SJCRH30 (cell line): ENCODE data around the gene C20orf204. TPM values are rescaled to one million over a fixed set of nuclear protein-coding genes. Genes with fewer than 3 reads are reported as not detected.
"Not testable (repeated sequence)": the region's sequence is repeated elsewhere in the genome, so short reads cannot be mapped to it uniquely, and the experiment has no call there.

ENCODE experiments used
- DNase-seq, 2 experiments: peaks; one replicate each; pipeline ENCODE4 v3.0.0-alpha.2; 2015 to 2020
- H3K27ac ChIP-seq: fragments of 250-450 bp; sonication (Bioruptor Pico); 2 replicates; pipeline ENCODE4 v1.5.1; 2020; ENCODE audit warnings: mild to moderate bottlenecking, moderate library complexity
- H3K27me3 ChIP-seq: fragments of 250-450 bp; sonication (Bioruptor Pico); 2 replicates; pipeline ENCODE4 v1.5.1; 2020; ENCODE audit warnings: mild to moderate bottlenecking, moderate library complexity
- H3K36me3 ChIP-seq: fragments of 250-450 bp; sonication (Bioruptor Pico); 2 replicates; pipeline ENCODE4 v1.5.1; 2020; ENCODE audit warnings: mild to moderate bottlenecking, moderate library complexity
- H3K4me1 ChIP-seq: fragments of 250-450 bp; sonication (Bioruptor Pico); 2 replicates; pipeline ENCODE4 v1.5.1; 2020; ENCODE audit warnings: mild to moderate bottlenecking, moderate library complexity
- H3K4me3 ChIP-seq: fragments of 250-450 bp; sonication (Bioruptor Pico); 2 replicates; pipeline ENCODE4 v1.5.1; 2020; ENCODE audit warnings: mild to moderate bottlenecking, moderate library complexity
- H3K9me3 ChIP-seq: fragments of 250-450 bp; sonication (Bioruptor Pico); replicated peaks from 2 replicates; pipeline ENCODE4 v1.5.1; 2020; ENCODE audit warnings: mild to moderate bottlenecking, moderate library complexity
- total RNA-seq: library from RNA; depleted of rRNA; stranded (reverse); fragments of >200 nt; shearing (Covaris generic); gene quantifications from 2 replicates; pipeline ENCODE4 v1.2.3, GENCODE V29; 2014; rRNA removed

The C20orf204 gene
- total RNA-seq: 2.0 and 3.0 TPM in 2 replicates

DNA sequence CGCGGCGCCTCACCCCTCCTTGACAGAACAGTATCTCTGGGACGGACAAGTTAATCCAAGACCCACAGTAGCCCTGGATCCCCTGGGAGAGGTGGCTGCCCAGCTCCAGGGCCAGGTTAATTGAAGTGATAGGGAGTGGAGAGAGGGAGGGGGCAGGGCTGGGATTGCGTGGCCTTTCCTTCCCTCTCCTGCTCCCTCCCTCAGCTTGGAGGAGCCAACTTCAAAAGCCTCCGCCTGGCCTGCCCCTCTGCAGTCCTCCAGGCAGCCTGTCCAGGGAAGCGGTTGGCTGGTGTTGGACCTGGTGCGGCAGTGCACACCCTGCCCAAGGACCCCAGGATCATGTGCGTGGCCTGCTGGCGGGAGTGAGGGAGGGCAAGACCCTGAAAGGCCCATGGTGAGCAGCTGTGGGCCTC is at the start of gene C20orf204:
C20orf204 (plus strand) TSS at position 250 of the 413 bp plus-strand sequence; CDS start at position 392, 142 bp downstream.
- H3K4me3 ChIP-seq: no peak within 1 kb of the TSS
- H3K36me3 ChIP-seq: peaks cover 29% of the 10 kb centered on the region
- H3K27me3 ChIP-seq: peaks cover 7% of the 10 kb centered on the region; the same call in 1 of the 2 replicates
- peak within 1 kb of the TSS; percentile 9; the same call in 1 of the 2 replicates for H3K27ac ChIP-seq
- H3K9me3 ChIP-seq: no peaks in the 10 kb centered on the region
- peaks cover 26% of the 10 kb centered on the region for H3K4me1 ChIP-seq
- no peak for DNase-seq

DNA sequence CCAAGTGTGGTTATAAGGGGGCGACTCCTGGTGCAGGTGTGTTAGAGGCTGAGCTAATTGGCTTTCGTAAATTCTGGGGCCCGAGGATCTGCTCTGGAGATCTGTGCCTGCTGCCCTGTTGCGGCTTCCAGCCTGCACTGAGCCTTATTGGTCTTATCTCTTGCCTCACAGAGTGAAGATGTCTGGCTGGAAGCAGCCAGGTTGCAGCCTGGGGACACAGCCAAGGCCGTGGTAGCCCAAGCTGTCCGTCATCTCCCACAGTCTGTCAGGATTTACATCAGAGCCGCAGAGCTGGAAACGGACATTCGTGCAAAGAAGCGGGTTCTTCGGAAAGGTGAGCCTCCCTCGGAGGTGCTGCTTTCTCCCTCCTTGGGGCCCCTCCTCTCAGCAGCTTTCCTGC is 35.1 kb upstream of the C20orf204 start:
- H3K4me1 ChIP-seq: peaks cover 9% of the 10 kb centered on the region; the same call in 1 of the 2 replicates
- peaks cover 90% of the 10 kb centered on the region for H3K36me3 ChIP-seq
- DNase-seq: no peak
- H3K27me3 ChIP-seq: no peaks in the 10 kb centered on the region
- no peaks in the 10 kb centered on the region for H3K9me3 ChIP-seq
- H3K27ac ChIP-seq: no peak overlapping the region
- no peak overlapping the region for H3K4me3 ChIP-seq

DNA sequence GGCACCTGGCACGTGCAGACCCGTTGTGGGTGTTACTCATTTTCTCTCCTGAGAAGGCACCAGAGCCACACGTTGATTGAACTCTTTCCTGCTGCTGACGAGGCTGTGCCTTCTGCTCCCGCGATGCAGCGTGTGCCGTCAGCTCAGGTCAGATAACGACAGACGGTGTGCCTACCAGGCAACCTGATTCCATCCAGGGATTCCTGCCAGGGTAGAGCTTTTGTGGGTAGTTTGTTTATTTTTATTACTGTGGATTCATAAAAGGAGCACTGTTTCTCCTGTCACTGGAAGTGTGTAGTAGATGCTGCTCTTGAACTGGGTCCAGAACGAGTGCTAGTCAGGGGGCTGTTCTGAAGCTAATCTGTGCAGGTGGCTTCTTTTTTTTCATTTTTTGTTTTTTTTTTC is 34.4 kb upstream of the C20orf204 start:
- Histone ChIP-seq H3K27me3 (no peaks in the 10 kb centered on the region), H3K36me3 (peaks cover 88% of the 10 kb centered on the region), H3K4me1 (peaks cover 9% of the 10 kb centered on the region; the same call in 1 of the 2 replicates), H3K27ac (no peak overlapping the region), H3K4me3 (no peak overlapping the region), H3K9me3 (no peaks in the 10 kb centered on the region)
- peak; percentile 77 to 90 for DNase-seq

- DNase-seq: peak in 1 of 2 experiments; percentile 34
- H3K4me3 ChIP-seq: no peak overlapping the region
- H3K27me3 ChIP-seq: no peaks in the 10 kb centered on the region
- H3K9me3 ChIP-seq: peaks cover 5% of the 10 kb centered on the region; the same call in 1 of the 2 replicates
- H3K27ac ChIP-seq: no peak overlapping the region
- peaks cover 89% of the 10 kb centered on the region for H3K36me3 ChIP-seq
- H3K4me1 ChIP-seq: peaks cover 9% of the 10 kb centered on the region; the same call in 1 of the 2 replicates
Measured at GRCh38 chr20:64003960-64004725, 31.8 kb upstream of the C20orf204 start.

DNA sequence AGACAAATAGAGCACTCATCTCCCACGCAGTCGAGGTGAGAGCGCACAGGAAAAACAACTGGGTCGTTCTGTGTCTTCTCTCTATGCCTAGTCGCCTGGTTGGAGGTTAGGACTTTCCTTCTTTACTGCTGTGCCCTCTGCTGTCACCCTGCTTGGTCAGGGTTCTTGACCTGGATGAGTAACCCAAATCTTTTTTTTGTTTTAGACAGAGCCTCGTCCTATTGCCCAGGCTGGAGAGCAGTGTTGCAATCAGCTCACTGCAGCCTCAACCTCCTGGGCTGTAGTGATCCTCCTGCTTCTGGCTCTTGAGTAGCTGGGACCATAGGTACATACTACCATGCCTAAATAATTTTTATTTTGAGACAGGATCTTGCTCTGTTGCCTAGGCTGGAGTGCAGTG is 30.6 kb upstream of the C20orf204 start:
- Histone ChIP-seq H3K4me3 (no peak overlapping the region), H3K27ac (no peak overlapping the region), H3K27me3 (no peaks in the 10 kb centered on the region), H3K9me3 (peaks cover 5% of the 10 kb centered on the region; the same call in 1 of the 2 replicates), H3K36me3 (peaks cover 91% of the 10 kb centered on the region), H3K4me1 (peaks cover 9% of the 10 kb centered on the region; the same call in 1 of the 2 replicates)
- DNase-seq: no peak

DNA sequence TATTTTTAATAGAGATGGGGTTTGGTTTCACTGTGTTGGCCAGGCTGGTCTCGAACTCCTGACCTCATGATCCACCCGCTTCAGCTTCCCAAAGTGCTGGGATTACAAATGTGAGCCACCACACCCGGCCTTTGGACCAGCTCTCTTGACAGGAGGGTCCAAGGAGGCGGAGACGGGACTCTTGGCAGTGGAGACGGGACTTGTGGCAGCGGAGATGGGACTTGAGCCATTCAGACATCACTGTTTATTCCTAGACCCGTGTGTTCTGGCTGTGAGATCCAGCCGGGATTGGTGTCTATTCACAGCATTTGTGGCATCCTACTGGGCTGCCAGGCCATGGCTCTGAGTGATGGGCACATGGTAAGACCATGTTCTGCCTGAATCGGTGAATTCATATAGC is 29.5 kb upstream of the C20orf204 start:
- peaks cover 5% of the 10 kb centered on the region; the same call in 1 of the 2 replicates for H3K9me3 ChIP-seq

GRCh38 chr20:64006902-64007301 is 29.1 kb upstream of the C20orf204 start:
- Histone ChIP-seq H3K36me3 (peaks cover 90% of the 10 kb centered on the region), H3K9me3 (peaks cover 5% of the 10 kb centered on the region; the same call in 1 of the 2 replicates), H3K27me3 (no peaks in the 10 kb centered on the region), H3K4me3 (no peak overlapping the region), H3K27ac (no peak overlapping the region), H3K4me1 (no peaks in the 10 kb centered on the region)
- no peak for DNase-seq

More for the DNA sequence above, 29.5 kb upstream of the C20orf204 start:
- peaks cover 91% of the 10 kb centered on the region for H3K36me3 ChIP-seq
- no peak for DNase-seq
- no peak overlapping the region for H3K4me3 ChIP-seq
- H3K27me3 ChIP-seq: no peaks in the 10 kb centered on the region
- no peak overlapping the region for H3K27ac ChIP-seq
- peaks cover 2% of the 10 kb centered on the region; the same call in 1 of the 2 replicates for H3K4me1 ChIP-seq

DNA sequence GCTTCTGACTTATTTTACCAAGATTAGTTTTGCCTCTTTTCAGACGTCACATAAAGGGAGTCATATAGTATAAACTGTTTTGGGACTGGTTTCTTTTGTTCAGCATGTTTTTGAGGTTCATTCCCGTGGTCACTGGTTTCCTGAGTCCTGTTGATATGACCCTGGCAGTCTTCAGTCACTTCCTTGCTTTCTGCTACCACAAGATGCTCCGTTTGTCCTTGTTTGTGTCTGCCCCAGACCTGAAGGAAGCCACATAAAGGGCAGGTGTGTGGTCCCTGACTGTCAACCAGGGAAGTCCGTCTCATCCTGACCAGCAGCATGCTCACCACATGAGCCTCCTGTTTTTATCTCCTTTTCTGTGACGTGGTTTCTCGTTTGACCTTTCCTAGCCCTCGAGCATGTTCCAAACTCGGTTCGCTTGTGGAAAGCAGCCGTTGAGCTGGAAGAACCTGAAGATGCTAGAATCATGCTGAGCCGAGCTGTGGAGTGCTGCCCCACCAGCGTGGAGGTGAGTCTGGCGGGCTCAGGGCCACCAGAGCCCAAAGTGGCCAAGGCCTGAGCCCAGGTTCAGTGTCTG is 26.1 kb upstream of the C20orf204 start:
- no peaks in the 10 kb centered on the region for H3K27me3 ChIP-seq
- peaks cover 5% of the 10 kb centered on the region; the same call in 1 of the 2 replicates for H3K9me3 ChIP-seq
- peaks cover 81% of the 10 kb centered on the region for H3K36me3 ChIP-seq
- no peak overlapping the region for H3K27ac ChIP-seq
- no peak overlapping the region for H3K4me3 ChIP-seq
- no peaks in the 10 kb centered on the region for H3K4me1 ChIP-seq
- DNase-seq: no peak

GRCh38 chr20:64010711-64011237 is 25.2 kb upstream of the C20orf204 start:
- Histone ChIP-seq H3K27me3 (no peaks in the 10 kb centered on the region), H3K4me1 (no peaks in the 10 kb centered on the region), H3K9me3 (peaks cover 5% of the 10 kb centered on the region; the same call in 1 of the 2 replicates), H3K4me3 (no peak overlapping the region), H3K27ac (no peak overlapping the region), H3K36me3 (peaks cover 83% of the 10 kb centered on the region)
- DNase-seq: no peak

GRCh38 chr20:64011366-64011779 is 24.6 kb upstream of the C20orf204 start:
- no peaks in the 10 kb centered on the region for H3K4me1 ChIP-seq
- DNase-seq: no peak
- peaks cover 5% of the 10 kb centered on the region; the same call in 1 of the 2 replicates for H3K9me3 ChIP-seq
- H3K4me3 ChIP-seq: no peak overlapping the region
- H3K27ac ChIP-seq: no peak overlapping the region
- H3K27me3 ChIP-seq: no peaks in the 10 kb centered on the region
- H3K36me3 ChIP-seq: peaks cover 82% of the 10 kb centered on the region

GRCh38 chr20:64012385-64013154 is 23.4 kb upstream of the C20orf204 start:
- not testable (repeated sequence) for DNase-seq, H3K27ac ChIP-seq, H3K4me1 ChIP-seq, H3K9me3 ChIP-seq, H3K27me3 ChIP-seq, H3K4me3 ChIP-seq
- peaks cover 81% of the 10 kb centered on the region for H3K36me3 ChIP-seq

DNA sequence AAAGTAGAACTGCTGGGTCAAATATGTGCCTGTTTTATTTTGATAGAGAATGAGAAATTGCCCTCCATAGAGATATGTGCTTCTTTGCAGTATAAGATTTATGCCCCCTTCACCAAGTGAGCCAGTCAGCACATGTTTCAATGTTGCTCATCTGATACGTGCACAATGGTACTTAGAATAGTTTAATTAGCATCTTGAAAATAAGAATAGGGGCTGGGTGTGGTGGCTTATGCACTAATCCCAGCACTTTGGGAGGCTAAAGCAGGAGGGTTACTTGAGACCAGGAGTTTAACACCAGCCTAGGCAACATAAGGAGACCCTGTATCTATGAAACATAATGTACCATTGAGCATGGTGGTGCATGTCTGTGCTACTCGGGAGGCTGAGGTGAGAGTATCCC is 20.3 kb upstream of the C20orf204 start:
- Histone ChIP-seq H3K27me3 (no peaks in the 10 kb centered on the region), H3K4me3 (no peak overlapping the region), H3K4me1 (no peaks in the 10 kb centered on the region), H3K36me3 (peaks cover 80% of the 10 kb centered on the region), H3K9me3 (no peaks in the 10 kb centered on the region), H3K27ac (no peak overlapping the region)
- no peak for DNase-seq

- no peak overlapping the region for H3K27ac ChIP-seq
- no peak overlapping the region for H3K4me3 ChIP-seq
- H3K36me3 ChIP-seq: peaks cover 89% of the 10 kb centered on the region
- H3K4me1 ChIP-seq: no peaks in the 10 kb centered on the region
- DNase-seq: no peak
- no peaks in the 10 kb centered on the region for H3K9me3 ChIP-seq
- no peaks in the 10 kb centered on the region for H3K27me3 ChIP-seq
Measured at GRCh38 chr20:64021124-64021975, 14.6 kb upstream of the C20orf204 start.
